NCI-H510A treated with DMSO at 0.1 percent for 48 hours (cell line): Measurements from ENCODE around the gene LRP10.
"Not testable (repeated sequence)": the region's sequence is repeated elsewhere in the genome, so short reads cannot be mapped to it uniquely, and the experiment has no call there.

Experiments used
- DNase-seq: peaks from one replicate; lab custom pipeline; 2025; lab: John Stamatoyannopoulos, UW

The LRP10 gene

DNA sequence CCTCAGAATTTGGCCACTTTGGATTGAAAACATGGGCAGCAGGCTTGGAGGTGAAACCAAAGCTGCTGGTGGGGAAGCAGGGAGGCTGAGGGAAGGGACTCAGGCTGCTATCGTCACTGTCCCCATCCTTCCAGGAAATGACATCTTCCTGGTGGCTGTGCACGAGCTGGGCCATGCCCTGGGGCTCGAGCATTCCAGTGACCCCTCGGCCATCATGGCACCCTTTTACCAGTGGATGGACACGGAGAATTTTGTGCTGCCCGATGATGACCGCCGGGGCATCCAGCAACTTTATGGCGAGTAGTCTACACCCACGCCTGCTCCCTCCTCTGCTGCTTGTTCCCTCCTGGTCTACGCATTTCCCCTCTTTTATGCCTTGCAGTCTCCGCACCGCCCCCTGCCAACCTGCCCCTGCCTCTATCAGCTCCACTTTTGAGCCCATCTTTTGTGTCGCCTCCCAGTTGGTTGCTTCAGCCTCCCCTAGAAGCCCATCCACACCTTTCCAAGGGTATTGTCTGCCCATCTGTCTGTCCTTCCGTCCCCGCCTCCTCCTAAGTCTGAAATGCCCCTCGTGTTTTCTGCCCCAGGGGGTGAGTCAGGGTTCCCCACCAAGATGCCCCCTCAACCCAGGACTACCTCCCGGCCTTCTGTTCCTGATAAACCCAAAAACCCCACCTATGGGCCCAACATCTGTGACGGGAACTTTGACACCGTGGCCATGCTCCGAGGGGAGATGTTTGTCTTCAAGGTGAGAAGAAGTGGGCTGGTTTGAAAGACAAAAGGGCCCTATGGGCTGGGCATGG, 28.2 kb upstream of the LRP10 start:
- no peak for DNase-seq

DNA sequence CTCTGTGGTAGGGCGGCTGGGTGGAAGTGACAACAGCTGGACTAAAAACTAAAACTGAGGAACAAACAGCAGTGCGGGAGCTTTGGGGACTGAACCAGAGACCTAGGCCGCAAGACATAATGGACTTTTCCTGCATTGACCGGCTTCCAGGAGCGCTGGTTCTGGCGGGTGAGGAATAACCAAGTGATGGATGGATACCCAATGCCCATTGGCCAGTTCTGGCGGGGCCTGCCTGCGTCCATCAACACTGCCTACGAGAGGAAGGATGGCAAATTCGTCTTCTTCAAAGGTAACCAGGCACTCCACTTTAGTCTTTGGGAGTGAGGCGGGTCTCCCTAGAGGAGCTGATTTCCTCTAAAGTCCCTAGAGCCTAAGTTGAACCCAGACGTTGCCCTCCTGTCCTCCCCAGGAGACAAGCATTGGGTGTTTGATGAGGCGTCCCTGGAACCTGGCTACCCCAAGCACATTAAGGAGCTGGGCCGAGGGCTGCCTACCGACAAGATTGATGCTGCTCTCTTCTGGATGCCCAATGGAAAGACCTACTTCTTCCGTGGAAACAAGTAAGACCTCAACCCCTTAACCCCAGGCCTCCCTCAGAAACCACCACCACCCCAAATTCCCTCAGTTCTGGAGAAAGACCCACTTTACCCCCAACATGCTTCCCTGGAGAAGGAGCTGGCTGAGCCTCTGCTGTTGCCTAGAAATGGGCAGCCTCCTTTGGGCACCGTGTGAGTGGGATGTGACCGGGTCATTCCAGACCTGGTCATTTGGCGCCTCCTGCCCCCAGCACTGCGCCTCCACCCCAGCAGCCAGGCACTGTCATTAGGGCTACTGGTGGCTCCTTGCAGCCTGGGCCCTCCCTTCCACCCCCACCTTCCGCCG, 27.1 kb upstream of the LRP10 start:
- no peak for DNase-seq

GRCh38 chr14:22845103-22845394, 26.5 kb upstream of the LRP10 start:
- DNase-seq: no peak

- DNase-seq: no peak
Measured at GRCh38 chr14:22845821-22846625, 25.5 kb upstream of the LRP10 start.

DNA sequence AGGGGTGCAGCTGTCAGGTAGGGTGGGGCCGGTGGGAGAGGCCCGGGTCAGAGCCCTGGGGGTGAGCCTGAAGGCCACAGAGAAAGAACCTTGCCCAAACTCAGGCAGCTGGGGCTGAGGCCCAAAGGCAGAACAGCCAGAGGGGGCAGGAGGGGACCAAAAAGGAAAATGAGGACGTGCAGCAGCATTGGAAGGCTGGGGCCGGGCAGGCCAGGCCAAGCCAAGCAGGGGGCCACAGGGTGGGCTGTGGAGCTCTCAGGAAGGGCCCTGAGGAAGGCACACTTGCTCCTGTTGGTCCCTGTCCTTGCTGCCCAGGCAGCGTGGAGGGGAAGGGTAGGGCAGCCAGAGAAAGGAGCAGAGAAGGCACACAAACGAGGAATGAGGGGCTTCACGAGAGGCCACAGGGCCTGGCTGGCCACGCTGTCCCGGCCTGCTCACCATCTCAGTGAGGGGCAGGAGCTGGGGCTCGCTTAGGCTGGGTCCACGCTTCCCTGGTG, 24.7 kb upstream of the LRP10 start:
- no peak for DNase-seq

GRCh38 chr14:22847661-22848341, 23.7 kb upstream of the LRP10 start:
- no peak for DNase-seq

DNA sequence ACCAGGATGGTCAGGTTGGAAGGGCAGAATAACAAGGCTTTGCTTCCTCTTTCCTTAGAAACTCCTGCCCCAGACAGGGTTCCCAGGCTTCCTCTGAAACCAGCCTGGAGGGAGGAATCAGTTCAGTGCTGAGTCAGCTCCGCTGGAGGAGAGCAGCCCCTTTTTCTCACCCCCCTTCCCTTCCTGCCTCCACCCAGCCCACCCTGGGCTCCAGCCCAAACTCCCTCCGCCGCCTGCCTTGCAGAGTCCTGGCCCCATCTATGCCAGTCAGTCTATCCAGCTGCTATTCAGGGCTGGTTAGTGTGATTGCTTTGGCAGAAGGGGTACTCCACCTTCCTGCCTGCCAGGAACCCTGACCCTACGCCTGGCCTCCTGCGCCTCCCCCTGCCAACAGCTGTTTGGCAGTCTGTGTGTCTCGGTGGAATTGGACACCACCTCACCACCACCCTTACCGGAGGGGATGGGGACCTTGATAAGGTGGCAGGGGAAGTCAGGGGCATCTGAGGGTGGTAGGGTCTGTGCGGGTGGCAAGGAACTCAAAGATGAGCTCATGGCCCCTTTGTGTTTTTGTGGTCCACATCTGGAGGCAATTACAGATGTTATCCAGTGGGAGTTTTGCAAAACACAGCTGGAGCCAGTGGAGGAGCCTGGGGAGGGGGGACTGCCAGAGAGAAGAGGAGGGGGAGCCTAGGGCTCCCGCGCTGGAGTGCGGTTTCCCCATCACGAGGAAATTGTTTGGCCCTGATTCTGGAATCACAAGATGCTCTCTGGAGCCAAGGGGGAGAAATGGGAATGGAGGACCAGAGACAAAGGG, 23.0 kb upstream of the LRP10 start:
- no peak for DNase-seq

DNA sequence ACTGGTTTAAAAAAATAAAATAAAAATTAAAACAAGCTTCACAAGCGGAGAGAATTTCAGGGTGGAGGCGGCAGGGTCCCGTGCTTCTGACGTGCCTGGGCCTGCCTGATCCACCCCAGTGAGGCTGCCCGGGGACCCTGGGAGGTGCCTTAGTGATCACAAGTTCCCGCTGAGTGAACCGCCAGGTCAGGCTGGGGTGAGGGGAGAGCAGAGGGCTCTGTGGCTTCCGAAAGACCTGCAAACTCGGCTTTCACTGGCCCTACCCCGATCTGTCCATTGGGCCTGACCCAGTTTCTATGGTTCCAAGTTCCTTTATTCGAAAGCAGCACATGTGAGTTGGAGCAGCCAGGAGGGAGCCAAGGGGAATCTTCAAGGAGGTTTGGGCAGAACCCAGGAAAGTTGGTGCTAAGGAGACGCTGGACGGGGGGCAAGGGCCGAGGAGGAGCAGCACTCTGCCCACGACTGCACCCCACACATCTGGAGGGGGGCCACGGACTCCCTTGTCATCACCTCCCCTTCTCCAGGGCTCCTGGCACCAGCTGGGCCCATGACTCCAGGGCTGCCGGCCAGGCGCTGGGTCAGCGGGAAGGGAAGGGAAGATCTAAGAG, 22.2 kb upstream of the LRP10 start:
- no peak for DNase-seq

DNA sequence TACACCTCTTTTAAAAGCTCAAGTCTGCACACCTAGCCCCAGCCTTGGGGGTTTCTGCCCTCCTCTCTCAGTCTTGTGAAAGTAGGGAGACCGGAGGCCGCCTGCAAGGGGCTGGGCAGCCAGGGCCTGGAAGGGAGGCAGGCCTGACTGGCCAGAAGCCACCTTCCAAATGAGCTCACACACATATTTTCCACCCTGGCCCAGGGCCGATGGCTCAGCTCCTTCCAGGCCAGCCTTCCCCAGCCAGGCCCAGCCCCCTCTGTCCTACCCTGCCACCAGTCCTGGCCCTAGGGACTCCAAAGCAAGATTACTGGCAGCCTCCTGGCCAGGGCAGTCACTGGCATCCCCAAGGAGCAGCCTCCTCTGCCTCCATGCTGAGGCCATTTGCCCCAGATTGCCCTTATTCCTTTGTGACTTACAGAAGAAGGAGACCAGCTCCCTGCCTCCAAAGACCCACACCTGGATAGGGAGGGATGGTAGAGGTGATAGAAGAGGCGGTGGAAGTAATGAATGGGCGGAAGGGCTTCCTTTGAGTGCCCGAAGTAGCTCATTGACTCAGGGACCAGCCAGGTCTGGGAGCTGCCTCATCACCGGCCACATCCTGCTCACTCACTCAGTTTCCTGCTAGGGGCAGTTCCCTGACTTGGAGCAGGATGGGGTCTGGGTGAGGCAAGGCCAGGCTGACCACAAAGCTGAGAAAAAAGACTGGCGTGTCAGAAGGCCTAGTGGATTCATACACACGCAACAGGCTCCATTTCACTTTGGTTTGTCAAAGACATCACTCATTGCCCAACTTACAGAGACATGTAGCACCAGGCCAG, 20.4 kb upstream of the LRP10 start:
- no peak for DNase-seq

- not testable (repeated sequence) for DNase-seq
Measured at GRCh38 chr14:22852178-22852577, 19.4 kb upstream of the LRP10 start.

DNA sequence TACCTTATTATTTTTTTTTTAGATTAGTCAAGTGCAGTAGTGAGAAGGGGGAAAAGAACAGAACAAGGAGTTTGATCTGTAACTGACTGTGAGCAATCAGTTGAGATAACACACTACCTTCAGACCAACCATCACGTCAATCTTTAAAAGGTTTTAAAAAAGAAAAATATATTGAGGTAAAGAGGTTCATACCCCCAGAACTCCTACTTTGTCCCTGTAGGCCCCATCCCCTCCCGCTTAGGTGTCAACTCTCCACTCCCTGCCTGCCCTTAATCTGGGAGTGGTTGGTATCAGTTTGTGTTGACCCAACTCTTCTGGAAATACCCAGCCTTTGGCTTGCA, 19.0 kb upstream of the LRP10 start:
- DNase-seq: no peak

- DNase-seq: no peak
Measured at GRCh38 chr14:22852940-22853767, 18.4 kb upstream of the LRP10 start.

DNA sequence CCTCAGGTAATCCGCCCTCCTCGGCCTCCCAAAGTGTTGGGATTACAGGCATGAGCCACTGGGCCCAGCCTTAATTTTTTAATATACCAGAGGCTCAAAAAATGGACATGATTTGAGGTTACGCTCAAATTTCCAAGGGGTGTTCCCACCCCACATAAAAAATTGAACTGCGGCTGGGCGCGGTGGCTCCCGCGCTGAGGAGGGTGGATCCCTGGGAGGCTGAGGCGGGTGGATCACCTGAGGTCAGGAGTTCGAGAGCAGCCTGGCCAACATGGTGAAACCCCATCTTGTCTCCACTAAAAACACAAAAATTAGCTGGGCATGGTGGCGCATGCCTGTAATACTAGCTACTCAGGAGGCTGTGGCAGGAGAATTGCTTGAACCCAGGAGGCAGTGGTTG, 17.2 kb upstream of the LRP10 start:
- not testable (repeated sequence) for DNase-seq

DNA sequence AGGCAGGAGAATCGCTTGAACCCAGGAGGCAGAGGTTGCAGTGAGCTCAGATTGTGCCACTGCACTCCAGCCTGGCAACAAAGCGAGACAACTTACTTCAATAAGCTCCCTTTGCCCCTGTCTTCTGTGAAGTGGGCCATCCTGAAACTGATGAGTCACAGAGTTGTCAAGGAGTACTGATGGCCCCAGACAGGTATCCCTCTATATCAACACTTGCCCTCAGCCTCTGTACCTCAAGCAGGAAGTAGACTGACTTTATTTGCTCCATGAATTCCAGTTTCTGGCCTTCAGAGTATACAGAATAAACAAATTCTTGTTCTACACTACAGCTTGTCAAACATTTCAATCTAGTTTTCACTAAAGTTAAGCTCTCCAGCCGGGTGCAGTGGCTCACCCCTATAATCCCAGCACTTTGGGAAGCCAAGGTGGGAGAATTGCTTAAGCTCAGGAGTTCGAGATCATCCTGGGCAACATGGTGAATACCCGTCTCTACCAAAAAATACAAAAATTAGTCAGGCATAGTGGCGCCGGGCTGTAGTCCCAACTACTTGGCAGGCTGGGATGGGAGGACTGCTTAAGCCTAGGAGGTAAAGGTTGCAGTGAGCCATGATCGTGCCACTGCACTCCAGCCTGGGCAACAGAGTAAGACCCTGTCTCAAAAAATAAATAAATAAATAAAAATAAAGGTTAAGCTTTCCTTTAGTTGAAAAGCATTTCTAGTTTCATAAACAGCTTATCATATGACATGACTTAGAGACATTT, 16.4 kb upstream of the LRP10 start:
- DNase-seq: no peak

DNA sequence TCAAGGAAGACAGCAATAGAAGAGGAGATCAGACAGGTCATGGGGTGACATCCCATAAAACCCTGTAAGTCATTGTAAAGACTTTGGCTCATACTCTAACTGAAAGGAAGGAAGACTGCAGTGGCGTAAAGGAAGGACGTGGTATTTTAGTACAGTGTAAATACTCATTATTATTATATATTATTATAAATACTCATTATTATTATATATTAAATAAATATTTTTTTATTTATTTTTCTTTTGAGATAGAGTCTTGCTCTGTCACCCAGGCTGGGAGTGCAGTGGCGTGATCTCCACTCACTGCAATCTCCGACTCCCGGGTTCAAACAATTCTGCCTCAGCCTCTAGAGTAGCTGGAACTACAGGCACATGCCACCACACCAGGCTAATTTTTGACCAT, 15.1 kb upstream of the LRP10 start:
- no peak for DNase-seq

- DNase-seq: not testable (repeated sequence)
Measured at GRCh38 chr14:22860377-22860776, 11.2 kb upstream of the LRP10 start.

GRCh38 chr14:22861651-22862050, 9.9 kb upstream of the LRP10 start:
- DNase-seq: no peak

GRCh38 chr14:22864979-22865378, 6.6 kb upstream of the LRP10 start:
- DNase-seq: no peak
